GM21515 (cell line): ENCODE measurements around the gene DUOX1.

Experiments used
- ATAC-seq: cut with Tn5 transposase; IDR thresholded peaks from one replicate; pipeline ENCODE4 v1.9.1; 2021; ENCODE audit not compliant: unreplicated experiment

The DUOX1 gene

DNA sequence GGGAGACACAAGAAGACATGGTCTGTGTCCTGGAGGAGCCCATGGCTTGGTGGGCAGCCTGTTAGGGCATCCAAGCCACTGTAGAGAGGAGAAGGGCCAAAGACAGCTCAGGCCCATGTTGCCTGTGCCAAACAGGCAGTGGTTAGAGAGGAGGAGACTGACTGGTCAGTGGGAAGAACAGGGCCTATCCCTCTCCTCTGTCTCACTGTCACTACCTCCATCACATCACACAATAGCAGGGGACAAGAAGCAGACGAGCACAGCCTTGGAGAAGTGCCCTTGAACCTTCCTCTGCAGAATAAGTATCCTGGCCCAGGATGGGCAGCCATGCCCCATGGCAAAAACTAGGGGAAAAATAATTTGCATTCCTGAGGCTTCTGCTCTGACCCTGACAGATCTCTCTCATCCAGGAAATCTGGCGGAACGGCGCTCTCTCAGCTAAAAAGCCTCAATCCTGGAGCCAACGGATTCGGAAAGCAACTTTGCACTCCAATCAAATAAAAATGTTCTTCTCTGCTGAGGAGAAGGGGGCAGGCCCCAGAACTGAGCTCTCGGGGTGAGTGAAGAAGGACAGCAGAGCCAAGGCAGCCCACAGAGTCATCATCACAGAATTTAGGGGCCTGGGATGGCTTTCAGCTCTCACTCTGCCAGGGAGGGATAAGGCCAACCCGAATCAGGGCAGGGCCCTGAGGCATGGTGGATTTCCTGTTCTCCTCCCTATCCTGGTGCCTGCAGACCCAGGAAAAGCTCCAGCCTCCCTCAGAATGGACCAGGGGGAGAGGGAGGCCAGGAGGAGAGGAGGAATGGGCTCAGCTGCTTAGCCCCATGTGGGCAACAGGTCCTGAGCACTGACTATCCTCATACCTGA lies 56.3 kb downstream of the DUOX1 start:
- no peak for ATAC-seq

DNA sequence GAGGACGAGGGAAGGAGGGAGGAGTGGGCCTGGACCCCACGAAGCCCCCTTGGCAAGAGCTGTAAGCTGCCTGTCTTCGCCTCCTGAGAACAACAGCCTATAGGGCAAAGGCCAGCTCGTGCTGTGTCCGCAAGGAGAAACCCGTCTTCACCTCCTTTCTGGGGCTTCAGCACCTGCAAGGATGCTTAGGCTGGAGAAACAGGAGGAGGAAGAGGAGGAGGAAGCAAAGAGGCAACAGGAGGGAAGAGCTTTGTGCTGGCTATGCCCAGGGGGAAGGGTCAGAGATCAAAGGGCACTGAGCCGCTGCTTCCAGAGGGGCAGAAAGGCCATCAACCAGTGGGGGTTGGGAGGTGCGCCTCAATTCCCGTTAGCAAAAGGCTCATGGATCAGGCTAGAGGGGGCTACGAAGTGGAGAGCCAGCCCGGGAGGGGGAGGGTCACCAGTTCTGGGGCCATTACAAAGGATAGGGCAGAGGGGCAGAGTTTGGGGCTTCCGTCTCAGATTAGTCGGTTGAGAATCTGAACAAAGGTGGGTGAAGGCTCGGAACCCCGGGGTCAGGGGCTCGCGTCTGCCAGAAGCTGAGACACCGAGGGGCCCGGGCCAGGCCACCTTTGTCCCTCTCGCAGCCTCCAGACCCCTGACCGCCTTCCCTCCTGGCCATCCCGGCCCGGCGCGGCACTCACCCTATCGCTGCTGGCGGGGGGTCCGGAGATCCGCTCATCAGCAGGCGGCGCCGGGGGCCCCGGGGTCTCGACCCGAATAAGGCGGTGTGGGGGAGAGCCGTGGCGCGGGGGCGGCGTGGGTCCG lies 57.2 kb downstream of the DUOX1 start:
- no peak for ATAC-seq

DNA sequence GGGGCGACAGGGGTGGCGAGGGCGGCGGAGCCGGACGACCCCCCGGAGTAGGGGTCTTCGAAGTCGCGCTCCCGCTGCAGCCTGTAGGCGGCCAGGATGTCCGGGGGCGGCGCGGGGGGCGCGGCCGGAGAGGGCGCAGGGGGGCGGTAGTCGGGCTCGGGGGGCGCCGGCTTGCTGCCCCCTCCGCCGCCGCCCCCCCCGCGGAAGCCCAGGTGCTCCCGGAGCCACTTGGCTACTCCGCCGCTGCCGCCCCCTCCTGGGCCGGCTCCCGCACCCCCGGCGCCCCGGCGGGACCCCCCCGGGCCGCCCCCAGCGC lies 57.7 kb downstream of the DUOX1 start:
- ATAC-seq = no peak

GRCh38 chr15:45187894-45188830 lies 58.4 kb downstream of the DUOX1 start, which contains the start of gene SHF:
Gene SHF (minus strand): TSS chr15:45187966. CDS start chr15:45187951, 15 bp downstream.
- no peak for ATAC-seq

DNA sequence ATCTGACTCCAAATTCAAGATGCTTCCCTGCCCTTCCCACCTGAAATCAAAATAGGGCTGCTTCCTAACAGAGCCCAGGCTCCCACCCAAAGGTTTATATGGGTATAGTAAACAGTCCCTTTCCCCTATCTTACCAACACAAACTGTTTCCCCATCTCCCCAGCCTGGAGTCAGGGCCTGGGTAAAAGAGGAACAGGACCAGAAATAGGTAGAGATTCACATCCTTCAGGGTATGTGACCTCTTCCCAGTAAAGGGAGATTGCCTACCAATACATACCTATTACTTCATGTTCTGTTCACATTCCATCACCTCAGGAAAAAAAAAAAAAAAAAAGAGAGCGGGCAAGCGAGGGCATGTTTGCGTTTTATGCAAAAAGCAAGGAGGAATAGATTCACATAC lies 67.7 kb downstream of the DUOX1 start:
- ATAC-seq = no peak

DNA sequence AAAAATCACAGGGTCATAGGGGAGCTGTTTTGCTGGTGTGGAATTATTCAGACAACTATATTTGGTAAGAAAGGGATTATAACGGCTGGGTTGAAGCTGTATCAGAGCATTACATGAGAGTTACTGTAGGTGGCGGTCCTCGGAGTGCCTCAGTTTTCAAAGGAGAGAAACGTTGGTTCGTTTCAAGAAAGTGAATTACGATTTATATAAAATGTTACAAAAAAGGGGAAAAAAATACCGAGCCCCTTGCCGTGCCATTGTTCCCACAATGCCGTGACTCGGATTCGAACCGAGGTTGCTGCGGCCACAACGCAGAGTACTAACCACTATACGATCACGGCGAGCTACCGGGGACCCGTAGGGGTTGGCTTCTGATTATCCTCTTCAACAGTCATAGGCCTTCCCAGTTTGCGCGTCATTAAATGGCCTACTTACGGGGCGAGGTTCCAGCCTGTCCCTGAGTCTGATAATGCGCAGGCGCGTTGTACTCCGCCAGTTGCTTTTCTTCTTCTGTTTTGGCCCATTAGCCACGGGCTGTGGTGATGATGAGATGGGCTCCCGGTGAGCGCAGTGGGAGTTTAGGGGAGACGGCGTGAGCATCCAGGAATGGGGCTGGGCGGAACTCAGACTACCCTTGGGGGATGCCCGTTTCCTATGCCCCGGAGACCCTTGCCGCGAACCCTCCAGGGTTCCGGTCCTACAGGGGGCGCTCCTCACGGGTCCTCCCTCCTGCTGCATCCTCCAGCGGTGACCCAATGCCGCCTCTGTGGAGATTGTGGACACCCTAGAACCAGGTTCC lies 68.7 kb downstream of the DUOX1 start:
- ATAC-seq = peak; percentile 51

- ATAC-seq = peak; percentile 24
These were observed 69.5 kb downstream of the DUOX1 start for GRCh38 chr15:45199136-45199810.

GRCh38 chr15:45200001-45200798 lies 70.4 kb downstream of the DUOX1 start:
- peak; percentile 39 for ATAC-seq

DNA sequence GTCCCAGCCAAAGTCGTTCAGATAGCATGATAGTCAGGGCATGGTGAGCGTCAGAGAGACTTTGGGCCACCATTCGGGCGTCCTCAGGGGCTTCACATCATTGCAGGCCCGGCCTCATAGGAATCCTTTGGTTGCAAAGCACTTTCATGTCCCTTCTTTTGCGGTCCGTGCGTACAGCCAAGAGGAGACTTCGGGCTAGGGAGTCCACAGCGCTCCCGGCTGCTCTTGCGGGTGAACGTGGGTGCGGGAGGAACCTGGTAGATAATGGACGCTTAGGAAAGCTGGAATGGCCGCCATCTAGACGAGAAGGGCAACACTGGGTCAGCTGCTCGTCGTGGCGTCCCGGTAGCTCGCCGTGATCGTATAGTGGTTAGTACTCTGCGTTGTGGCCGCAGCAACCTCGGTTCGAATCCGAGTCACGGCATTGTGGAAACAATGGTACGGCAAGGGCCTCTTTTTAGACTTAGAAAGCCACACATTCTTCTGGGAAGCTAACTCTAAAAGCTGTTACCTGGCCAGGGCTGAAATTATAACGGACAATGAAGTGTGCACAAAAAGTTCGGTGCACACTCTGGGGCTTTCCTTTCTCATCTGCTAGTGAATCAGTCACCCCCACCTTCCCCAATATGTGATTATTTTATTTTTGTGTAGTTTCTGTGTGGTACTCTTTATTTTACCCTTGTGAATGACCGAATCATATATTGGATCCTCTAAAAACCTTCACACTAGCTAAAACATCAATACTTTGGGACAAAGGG lies 71.2 kb downstream of the DUOX1 start:
- ATAC-seq = peak; percentile 15

- ATAC-seq = no peak
These were observed 71.7 kb downstream of the DUOX1 start for GRCh38 chr15:45201557-45201859.

DNA sequence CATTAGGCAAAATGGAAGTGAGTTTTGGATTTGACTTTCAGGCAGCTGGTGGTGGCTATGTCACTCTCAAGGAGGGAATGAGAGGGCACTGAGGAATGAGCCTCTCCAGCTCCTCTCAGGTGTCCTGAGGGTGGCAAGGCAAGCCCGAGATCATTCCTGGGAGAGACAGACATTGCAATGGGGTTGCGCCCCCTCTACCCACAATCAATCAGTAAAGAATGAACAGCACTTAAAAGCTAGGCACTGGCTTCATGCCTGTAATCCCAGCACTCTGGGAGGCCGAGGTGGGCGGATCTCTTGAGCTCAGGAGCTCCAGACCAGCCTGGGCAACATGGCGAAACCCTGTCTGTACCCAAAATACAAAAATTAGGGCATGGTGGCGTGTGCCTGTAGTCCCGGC lies 72.1 kb downstream of the DUOX1 start:
- no peak for ATAC-seq

DNA sequence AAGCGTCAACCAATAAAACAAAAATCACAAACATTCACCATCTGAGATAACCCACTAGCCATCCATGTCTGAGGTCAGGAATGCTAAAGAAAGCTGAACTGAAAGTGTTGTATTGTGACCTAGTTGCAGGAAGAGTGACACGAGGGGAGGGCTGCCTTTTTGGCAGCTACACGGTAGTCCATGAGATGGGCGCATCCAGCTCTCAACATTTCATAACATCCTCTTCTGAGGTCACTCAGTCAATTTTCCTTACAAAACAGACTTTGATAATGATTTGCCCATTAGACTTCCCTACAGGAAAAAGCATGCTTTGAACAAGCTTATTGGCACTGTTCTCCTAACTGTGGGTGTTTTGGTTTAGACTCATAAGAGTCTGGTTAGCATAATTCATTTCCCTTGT lies 73.4 kb downstream of the DUOX1 start:
- ATAC-seq = no peak

DNA sequence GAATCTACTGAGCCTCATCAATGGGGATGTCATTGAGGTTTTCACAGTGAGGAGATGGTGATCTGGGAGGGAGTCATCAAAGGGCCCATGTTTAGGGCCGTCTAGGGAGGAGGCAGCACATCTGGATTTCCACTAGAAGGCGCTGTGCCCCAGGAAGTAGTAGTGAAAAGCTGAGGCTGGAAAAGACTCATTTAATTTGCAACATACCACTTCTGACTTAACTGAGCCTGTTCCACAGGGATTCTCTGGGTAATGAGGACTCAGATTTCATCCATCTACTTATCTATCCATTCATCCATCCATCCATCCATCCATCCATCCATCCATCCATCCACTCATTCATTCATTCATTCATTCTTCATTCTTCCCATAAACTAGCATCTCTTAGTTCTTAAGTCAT lies 75.4 kb downstream of the DUOX1 start:
- no peak for ATAC-seq

DNA sequence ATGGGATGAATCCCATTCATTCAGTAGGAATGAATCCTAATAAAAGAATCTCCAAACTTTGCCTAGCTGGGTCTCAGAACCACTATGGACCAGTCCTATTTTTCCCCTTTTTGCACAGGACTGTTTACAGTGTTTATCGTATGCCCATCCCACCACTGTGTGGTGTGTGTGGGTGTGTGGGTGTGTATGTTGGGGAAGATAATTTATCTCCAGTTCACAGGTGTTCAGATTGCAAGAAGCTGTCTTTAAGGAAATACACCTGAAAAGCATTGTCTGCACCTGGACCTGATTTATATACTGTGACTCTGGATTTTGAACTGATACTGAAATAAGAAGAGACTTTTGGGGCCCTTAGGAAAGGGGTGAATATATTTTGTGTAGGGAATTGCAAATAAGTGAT lies 82.7 kb downstream of the DUOX1 start:
- no peak for ATAC-seq
